DOHH2 (cell line): ENCODE results near the gene PTGES3.

Experiments used
- H3F3A ChIP-seq: fragments of 200-600 bp; sonication (generic), shearing (Covaris generic); 2 replicates; pipeline ENCODE4 v1.6.0; 2016; ENCODE audit warnings: antibody characterized with exemption, mild to moderate bottlenecking; ENCODE audit not compliant: control insufficient read depth, insufficient read depth
- H3K27ac ChIP-seq: fragments of 200-600 bp; sonication (generic); 2 replicates; pipeline ENCODE4 v1.5.1; 2014; ENCODE audit warnings: low read depth, mild to moderate bottlenecking, low read length, moderate library complexity
- H3K27me3 ChIP-seq: fragments of 200-600 bp; sonication (generic); 2 replicates; pipeline ENCODE4 v1.6.1; 2014; ENCODE audit warnings: mild to moderate bottlenecking, low read length, mixed read lengths; ENCODE audit not compliant: control insufficient read depth
- H3K36me3 ChIP-seq: fragments of 200-600 bp; sonication (generic); 2 replicates; pipeline ENCODE4 v1.6.1; 2014; ENCODE audit warnings: mild to moderate bottlenecking, low read length, moderate library complexity, mixed read lengths; ENCODE audit not compliant: control insufficient read depth
- H3K4me1 ChIP-seq: fragments of 200-600 bp; sonication (generic); 2 replicates; pipeline ENCODE4 v1.6.1; 2014; ENCODE audit warnings: mild to moderate bottlenecking, low read length, mixed read lengths; ENCODE audit not compliant: control insufficient read depth
- H3K4me2 ChIP-seq: fragments of 200-600 bp; sonication (generic); 2 replicates; pipeline ENCODE4 v1.6.0; 2014; ENCODE audit warnings: mild to moderate bottlenecking, low read length, moderate library complexity
- H3K4me3 ChIP-seq: fragments of 200-600 bp; sonication (generic); 2 replicates; pipeline ENCODE4 v1.5.1; 2014; ENCODE audit warnings: mild to moderate bottlenecking, low read length, mixed read lengths
- H3K79me2 ChIP-seq: fragments of 200-600 bp; sonication (generic); 2 replicates; pipeline ENCODE4 v1.6.1; 2014; ENCODE audit warnings: mild to moderate bottlenecking, low read length, mixed read lengths; ENCODE audit not compliant: control insufficient read depth
- H3K9me2 ChIP-seq: fragments of 200-600 bp; sonication (generic); replicated peaks from 2 replicates; pipeline ENCODE4 v1.6.1; 2014; ENCODE audit warnings: mild to moderate bottlenecking, low read length, mixed read lengths; ENCODE audit not compliant: control insufficient read depth
- H3K9me3 ChIP-seq: fragments of 200-600 bp; sonication (generic); 2 replicates; pipeline ENCODE4 v1.6.1; 2014; ENCODE audit warnings: antibody characterized with exemption, low read length, mixed read lengths; ENCODE audit not compliant: control insufficient read depth, insufficient read depth
- H4K20me1 ChIP-seq: fragments of 200-600 bp; sonication (generic); 2 replicates; pipeline ENCODE4 v1.6.0; 2014; ENCODE audit warnings: low read depth, mild to moderate bottlenecking, antibody characterized with exemption, low read length, moderate library complexity; ENCODE audit not compliant: control insufficient read depth, insufficient read depth
- EZH2phosphoT487 ChIP-seq: fragments of 200-600 bp; sonication (generic); IDR thresholded peaks from 2 replicates; pipeline ENCODE4 v1.6.1; 2017; ENCODE audit warnings: borderline replicate concordance, mild to moderate bottlenecking, antibody characterized with exemption, low read length, moderate library complexity, mixed read lengths
- TF ChIP-seq, protein P1 (sequence below): fragments of 200-600 bp; sonication (generic); IDR thresholded peaks from one replicate; pipeline ENCODE4 v1.5.1; 2014; ENCODE audit warnings: antibody characterized with exemption, mild to moderate bottlenecking, low read depth, low read length; ENCODE audit not compliant: poor library complexity, severe bottlenecking

Gene PTGES3

DNA sequence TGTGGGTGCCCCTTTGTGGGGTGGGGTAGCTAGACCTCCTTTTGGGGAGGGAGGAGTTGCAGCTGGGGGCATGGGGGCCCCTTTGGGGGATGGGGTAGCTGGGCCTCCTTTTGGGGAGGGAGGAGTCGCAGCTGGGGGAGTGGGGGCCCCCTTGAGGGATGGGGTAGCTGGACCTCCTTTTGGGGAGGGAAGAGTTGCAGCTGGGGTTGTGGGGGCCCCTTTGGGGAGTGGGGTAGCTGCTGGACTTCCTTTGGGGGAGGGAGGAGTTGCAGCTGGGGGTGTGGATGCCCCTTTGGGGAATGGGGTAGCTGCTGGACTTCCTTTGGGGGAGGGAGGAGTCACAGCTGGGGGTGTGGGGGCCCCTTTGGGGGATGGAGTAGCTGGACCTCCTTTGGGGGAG, 30.1 kb upstream of the PTGES3 start:
- H3K4me3 ChIP-seq = peak overlapping the region; percentile 100; the same call in 1 of the 2 replicates
- peaks cover 96% of the 10 kb centered on the region for H3K4me1 ChIP-seq
- H3K4me2 ChIP-seq = peak overlapping the region; percentile 97
- peaks cover 95% of the 10 kb centered on the region for H3K36me3 ChIP-seq
- peaks cover 57% of the 10 kb centered on the region for H4K20me1 ChIP-seq
- no peaks in the 10 kb centered on the region for H3K9me2 ChIP-seq
- no peaks in the 10 kb centered on the region for H3K9me3 ChIP-seq
- H3K27ac ChIP-seq = peak overlapping the region; percentile 50
- H3F3A ChIP-seq = peaks cover 51% of the 10 kb centered on the region
- H3K27me3 ChIP-seq = no peaks in the 10 kb centered on the region
- H3K79me2 ChIP-seq = peaks cover 85% of the 10 kb centered on the region
- TF ChIP-seq EZH2phosphoT487 = no peak
- TF ChIP-seq, protein P1, sequence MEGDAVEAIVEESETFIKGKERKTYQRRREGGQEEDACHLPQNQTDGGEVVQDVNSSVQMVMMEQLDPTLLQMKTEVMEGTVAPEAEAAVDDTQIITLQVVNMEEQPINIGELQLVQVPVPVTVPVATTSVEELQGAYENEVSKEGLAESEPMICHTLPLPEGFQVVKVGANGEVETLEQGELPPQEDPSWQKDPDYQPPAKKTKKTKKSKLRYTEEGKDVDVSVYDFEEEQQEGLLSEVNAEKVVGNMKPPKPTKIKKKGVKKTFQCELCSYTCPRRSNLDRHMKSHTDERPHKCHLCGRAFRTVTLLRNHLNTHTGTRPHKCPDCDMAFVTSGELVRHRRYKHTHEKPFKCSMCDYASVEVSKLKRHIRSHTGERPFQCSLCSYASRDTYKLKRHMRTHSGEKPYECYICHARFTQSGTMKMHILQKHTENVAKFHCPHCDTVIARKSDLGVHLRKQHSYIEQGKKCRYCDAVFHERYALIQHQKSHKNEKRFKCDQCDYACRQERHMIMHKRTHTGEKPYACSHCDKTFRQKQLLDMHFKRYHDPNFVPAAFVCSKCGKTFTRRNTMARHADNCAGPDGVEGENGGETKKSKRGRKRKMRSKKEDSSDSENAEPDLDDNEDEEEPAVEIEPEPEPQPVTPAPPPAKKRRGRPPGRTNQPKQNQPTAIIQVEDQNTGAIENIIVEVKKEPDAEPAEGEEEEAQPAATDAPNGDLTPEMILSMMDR = no peak

DNA sequence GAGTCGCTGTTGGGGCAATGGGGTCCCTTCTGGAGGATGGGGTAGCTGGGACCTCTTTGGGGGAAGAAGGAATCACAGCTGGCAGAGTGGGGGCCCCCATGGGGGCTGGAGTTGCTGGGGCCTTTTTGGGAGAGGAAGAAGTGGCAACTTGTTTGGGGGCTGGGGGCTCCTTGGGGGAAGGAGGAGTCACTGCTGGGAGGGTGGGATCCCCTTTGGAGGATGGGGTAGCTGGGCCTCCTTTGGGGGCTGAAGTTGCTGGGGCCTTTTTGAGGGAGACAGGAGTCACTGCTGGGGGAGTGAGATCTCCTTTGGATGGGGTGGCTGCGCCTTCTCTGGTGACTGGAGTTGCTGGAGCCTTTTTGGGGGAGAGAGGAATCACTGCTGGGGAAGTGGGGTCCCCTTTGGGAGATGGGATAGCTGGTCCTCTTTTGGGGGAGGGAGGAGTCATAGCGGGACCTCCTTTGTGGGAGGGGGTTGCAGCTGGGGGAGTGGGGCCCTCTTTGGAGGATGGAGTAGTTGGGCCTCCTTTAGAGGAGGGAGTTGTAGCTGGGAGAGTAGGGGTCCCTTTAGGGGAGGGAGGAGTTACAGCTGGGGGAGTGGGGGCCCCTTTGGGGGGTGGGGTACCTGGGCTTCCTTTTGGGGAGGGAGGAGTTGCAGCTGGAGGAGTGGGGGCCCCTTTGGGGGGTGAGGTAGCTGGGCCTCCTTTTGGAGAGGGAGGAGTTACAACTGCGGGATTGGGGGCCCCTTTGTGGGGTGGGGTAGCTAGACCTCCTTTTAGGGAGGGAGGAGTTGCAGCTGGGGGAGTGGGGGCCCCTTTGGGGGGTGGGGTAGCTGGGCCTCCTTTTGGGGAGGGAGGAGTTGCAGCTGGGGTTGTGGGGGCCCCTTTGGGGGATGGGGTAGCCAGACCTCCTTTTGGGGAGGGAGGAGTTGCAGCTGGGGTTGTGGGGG, 29.1 kb upstream of the PTGES3 start:
- peaks cover 47% of the 10 kb centered on the region for H4K20me1 ChIP-seq
- H3K27me3 ChIP-seq = no peaks in the 10 kb centered on the region
- peak overlapping the region; percentile 44 for H3K27ac ChIP-seq
- H3F3A ChIP-seq = peaks cover 55% of the 10 kb centered on the region
- H3K36me3 ChIP-seq = peaks cover 95% of the 10 kb centered on the region
- peaks cover 76% of the 10 kb centered on the region for H3K79me2 ChIP-seq
- TF ChIP-seq, protein P1 = no peak
- no peak for TF ChIP-seq EZH2phosphoT487
- H3K4me1 ChIP-seq = peaks cover 87% of the 10 kb centered on the region
- H3K9me3 ChIP-seq = no peaks in the 10 kb centered on the region
- H3K4me2 ChIP-seq = peak overlapping the region; percentile 19
- H3K9me2 ChIP-seq = no peaks in the 10 kb centered on the region
- H3K4me3 ChIP-seq = peak overlapping the region; percentile 9; the same call in 1 of the 2 replicates

DNA sequence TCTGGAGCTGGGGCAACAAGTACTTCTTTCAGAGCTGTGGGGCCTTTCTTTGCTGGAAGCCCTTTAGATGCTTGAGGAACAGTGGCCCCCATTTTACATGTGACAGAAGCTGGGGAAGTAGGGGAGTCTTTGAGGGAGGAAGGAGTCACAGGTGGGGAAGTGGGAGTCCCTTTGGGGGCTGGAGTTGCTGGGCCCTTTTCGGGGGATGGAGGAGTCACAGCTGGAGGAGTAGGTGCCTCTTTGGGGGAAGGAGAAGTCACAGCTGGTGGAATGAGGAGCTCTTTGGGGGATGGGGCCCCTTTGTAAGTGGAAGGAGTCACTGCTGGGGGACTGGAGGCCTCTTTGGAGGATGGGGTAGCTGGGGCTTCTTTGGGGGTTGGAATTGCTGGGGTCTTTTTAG, 28.4 kb upstream of the PTGES3 start:
- no peak overlapping the region for H3K4me3 ChIP-seq
- peak overlapping the region; percentile 19 for H3K4me2 ChIP-seq
- peaks cover 68% of the 10 kb centered on the region for H3K79me2 ChIP-seq
- H3F3A ChIP-seq = peaks cover 55% of the 10 kb centered on the region
- H4K20me1 ChIP-seq = peaks cover 40% of the 10 kb centered on the region
- H3K9me2 ChIP-seq = no peaks in the 10 kb centered on the region
- peaks cover 79% of the 10 kb centered on the region for H3K4me1 ChIP-seq
- H3K9me3 ChIP-seq = no peaks in the 10 kb centered on the region
- no peaks in the 10 kb centered on the region for H3K27me3 ChIP-seq
- TF ChIP-seq, protein P1 = no peak
- no peak for TF ChIP-seq EZH2phosphoT487
- peak overlapping the region; percentile 44 for H3K27ac ChIP-seq
- peaks cover 93% of the 10 kb centered on the region for H3K36me3 ChIP-seq
